Measurements from ENCODE around the gene MYBPC3.
"Not testable (repeated sequence)": the region's sequence is repeated elsewhere in the genome, so short reads cannot be mapped to it uniquely, and the experiment has no call there.

The MYBPC3 gene

DNA sequence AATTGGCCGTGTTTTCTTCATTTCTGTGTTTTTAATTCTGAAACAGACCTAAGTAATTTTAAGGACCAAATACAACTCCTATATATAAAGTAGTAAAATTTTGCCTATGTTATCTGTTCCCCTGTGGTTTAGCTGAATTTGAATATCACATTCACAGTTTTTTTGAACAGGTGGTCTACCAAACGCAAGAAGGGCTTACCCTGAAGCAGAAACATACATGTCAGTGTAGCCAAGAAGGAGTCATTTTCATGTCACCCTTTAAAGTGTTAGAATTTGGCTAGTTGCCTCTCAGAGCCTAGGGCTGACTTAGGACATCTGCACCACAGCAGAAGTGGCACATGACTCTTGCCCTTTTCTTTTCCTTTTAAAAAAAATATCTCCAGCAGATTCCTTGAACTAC is 34.3 kb downstream of the MYBPC3 start:
- DNase-seq (ENCODE audit: low read depth): no peak

DNA sequence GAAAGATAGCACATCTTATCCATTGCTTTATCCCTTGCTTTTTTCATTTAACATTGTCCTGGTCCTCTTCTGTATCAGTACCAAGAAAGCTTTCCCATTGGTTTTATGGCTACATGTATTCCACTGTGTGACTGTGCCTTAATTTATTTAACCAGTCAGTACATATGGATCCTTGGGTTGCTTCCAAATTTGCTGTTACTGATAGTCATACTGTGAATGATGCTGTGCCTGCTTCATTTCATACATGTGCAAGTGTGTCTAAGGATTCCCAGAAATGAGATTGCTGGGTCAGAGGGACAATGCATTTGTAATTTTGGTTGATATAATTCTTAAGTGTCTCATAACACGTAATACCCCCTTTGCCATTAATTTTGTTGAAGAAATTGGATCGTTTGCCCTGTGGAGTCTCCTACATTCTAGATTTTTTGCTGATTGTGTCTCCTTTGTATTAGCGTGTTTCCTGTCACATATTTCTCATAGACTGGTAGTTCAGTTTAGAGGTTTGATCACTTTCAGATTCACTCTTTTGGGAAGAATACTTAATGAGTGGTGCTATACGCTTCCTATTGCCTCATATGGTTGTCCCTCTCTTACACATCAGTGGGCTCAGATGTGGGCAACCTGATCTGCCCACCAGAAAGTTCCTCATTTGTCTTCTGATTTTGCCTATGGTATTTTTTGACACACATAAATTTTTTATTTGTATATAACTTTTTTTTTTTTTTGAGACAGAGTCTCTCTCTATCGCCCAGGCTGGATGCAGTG is 35.3 kb downstream of the MYBPC3 start:
- no peak for DNase-seq (ENCODE audit: low read depth)

DNA sequence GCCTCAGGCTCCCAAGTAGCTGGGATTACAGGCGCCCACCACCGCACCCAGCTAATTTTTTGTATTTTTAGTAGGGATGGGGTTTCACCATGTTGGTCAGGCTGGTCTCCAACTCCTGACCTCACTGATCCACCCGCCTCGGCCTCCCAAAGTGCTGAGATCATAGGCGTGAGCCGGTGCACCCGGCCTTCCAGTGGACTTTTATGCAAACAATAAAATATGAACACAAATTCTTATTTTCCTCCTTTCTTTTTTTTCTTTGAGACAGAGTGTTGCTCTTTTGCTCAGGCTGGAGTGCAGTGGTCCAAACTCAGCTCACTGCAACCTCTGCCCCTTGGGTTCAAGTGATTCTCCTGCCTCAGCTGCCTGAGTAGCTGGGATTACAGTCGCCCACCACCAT is 36.0 kb downstream of the MYBPC3 start:
- not testable (repeated sequence) for DNase-seq (ENCODE audit: low read depth)

DNA sequence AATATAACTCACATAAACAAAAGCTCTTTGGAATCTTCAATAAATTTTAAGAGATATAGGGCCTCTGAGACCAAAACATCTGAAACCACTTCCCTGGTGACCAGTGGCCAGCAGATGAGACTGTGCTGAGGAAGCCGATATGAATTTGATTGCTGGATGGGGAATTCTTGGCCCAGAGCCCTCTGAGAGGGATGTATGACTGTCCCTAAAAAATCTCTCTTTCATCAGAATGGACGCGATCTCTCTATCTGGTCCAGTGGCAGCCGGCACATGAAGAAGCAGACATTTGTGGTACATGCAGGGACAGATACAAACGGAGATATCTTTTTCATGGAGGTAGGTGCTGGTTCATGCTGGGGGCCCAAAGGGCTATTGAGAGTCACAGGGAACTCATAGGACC is 37.5 kb downstream of the MYBPC3 start:
- no peak for DNase-seq (ENCODE audit: low read depth)

DNA sequence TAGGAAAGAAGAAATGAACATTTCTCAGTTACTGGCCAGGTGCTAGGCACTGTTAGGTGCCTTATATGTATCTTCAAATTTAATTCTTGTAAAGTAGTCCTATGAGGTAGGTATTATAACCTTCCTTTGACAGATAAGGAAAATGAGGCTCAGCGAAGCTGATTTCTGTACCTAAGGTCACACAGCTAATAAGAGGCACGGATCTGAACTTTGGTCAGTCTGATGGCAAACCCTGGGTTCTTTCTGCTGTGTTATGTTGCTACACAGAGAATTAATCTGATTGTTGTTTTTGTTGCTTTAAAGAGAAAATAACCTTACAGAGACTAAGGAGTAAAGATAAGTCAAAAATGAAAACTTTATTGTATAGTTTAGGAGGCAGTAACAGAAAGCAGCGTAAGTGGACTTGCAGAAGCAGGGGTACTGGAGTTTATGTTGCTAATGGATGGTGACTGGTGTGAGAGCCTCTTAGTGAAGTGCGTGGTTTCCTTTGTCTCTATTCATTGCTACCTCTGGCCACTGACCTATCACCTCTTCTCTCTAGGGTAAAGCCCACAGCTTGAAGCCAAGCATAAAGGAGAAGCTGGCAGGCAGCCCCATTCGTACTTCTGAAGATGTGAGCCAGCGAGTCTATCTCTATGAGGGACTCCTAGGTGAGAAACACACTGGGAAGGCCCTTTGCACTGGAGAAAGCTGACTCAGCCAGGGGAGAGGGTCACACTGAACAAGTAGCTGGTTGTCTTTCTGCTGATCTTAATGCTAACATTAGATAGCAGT is 44.3 kb downstream of the MYBPC3 start:
- DNase-seq (ENCODE audit: low read depth): no peak

DNA sequence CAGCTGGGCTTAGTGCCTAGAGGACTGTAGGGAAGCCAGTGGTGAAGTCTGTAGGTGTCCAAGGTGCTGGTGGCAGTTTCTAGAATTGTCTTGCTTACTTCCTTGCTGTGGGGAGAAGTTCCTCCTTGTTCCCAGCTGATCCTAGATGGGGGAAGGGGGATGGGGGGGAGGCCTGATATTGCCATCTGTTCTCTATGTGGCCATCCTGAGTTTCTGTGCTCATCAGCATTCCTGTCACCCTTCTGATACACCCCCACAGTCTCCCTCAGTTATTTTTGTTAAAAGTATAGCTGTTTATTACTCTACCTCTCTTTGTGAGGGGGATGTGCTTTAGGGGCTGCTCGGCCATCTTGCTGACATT is 46.0 kb downstream of the MYBPC3 start:
- no peak for DNase-seq (ENCODE audit: low read depth)

DNA sequence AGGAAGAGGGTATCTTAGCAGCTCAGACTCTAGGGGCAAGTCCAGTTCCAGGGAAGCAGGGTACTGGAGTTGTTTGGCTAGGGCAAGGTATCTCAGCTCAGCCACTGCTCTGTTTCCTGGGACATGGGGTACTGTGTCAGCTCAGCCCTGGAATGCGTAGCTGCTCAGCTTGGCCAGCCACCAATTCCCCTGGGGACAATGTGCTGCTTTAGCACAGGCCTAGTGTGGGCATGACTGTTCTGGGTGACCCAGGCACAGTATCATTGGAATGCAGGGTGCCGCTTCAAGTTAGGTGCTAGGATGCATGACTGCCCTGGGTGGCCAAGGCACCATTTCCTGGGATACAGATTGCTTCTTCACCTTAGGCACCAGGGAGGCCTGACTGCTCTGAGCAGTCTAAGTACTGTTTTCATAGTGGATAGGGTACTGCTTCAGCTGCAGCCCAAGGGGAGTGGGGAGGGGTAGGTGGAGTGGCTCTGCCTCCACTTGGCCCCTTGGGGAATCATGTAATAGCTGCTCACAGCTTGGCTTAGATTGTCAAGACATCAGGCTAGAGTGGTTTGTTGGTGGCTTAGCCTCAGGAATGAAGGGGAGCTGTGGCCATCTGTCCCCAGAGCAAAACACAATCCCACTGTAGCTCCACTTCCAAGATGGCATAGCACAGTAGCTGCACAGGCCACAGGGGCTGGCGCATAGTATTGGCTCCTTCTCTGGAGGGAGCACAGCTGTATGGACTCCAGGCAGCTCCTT is 46.6 kb downstream of the MYBPC3 start:
- no peak for DNase-seq (ENCODE audit: low read depth)

DNA sequence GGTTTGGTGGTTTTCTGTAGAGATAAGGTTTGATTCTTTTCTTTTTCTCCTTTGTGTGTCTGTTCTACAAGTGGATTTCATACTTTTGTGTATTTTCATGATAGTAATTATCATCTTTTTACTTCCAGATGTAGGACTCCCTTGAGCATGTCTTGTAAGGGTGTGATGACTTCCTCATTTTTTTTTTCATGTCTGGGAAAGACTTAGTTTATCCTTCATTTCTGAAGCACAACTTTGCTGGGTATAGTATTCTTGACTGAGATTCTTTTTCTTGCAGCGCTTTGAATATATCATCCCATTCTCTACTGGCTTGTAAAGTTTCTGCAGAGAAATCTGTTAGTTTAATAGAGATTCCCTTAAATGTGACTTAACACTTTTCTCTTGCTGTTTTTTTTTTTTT is 49.6 kb downstream of the MYBPC3 start:
- no peak for DNase-seq (ENCODE audit: low read depth)

DNA sequence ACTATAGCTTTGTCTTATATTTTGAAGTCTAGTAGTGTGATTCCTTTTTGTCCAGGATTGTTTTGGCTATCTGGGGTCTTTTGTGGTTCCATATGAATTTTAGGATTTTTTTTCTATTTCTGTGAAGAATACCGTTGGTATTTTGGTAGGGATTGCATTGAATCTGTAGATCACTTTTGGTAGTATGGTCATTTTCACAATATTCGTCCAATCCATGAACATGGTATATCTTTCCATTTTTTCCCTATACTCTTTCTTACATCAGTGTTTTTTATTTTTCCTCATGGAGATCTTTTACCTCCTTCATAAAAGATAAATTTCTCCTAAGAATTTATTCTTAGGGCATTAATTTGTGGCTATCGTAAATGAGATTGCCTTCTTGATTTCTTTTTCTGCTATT is 53.4 kb downstream of the MYBPC3 start:
- no peak for DNase-seq (ENCODE audit: low read depth)

DNA sequence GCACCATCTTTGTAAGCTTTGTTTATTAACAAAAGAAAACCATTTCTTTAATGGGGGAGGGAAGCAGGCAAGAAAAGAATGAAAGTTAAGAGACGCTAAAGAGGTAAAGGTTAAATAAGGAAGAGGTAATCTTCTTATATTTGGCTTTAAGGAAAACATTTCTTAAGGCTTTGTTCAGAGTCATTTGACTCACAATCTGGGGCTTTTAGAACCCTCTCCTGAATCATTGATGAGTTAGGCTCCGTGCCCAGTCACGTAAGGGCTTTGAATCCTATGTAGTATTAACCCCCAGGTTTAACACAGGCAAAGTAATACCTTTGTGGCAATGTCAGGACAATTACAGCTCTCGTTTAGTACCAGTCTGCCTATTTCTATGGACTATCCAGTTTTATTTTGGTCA is 56.5 kb downstream of the MYBPC3 start:
- no peak for DNase-seq (ENCODE audit: low read depth)

DNA sequence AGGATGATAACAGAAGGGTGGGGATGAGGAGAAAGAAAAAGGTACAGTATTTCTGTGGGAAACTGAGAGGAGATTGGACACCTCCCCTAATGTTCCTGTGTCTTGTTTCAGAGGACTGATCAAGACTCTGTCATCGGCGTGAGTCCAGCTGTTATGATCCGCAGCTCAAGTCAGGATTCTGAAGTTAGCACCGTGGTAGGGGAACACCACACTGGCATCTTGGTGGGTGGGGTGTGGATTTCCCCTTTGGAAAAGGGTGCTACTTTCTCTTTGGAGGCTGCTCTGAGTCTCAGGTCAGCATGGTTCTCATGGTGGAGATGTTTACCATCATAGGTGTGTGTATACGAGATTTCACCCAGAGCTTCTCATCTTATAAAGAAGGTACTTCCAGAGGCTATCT is 57.1 kb downstream of the MYBPC3 start:
- no peak for DNase-seq (ENCODE audit: low read depth)

DNA sequence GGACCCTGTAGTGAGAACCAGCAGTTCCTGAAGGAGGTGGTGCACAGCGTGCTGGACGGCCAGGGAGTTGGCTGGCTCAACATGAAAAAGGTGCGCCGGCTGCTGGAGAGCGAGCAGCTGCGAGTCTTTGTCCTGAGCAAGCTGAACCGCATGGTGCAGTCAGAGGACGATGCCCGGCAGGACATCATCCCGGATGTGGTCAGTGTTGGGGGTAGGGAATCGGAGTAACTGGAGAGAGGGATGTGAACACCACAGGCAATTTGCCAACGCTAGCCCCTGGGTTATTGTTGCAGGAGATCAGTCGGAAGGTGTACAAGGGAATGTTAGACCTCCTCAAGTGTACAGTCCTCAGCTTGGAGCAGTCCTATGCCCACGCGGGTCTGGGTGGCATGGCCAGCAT is 62.6 kb downstream of the MYBPC3 start:
- DNase-seq (ENCODE audit: low read depth): no peak

DNA sequence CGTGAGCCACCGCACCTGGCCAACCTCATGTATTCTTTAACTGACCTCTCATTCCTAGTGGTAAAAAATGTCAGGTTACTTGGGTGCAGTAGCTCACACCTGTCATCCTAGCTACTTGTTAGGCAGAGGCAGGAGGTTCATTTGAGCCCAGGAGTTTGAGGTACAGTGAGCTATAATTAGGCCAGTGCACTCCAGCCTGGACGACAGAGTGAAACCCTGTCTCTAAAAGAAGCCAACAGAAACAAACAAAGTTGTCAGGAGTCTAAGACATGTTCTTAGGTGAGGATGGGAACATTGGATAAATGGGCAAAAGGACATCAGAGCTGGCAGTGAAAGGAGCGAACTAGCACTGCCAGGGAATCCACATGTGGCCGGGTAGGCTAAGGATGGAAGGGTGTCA is 64.4 kb downstream of the MYBPC3 start:
- DNase-seq (ENCODE audit: low read depth): no peak

DNA sequence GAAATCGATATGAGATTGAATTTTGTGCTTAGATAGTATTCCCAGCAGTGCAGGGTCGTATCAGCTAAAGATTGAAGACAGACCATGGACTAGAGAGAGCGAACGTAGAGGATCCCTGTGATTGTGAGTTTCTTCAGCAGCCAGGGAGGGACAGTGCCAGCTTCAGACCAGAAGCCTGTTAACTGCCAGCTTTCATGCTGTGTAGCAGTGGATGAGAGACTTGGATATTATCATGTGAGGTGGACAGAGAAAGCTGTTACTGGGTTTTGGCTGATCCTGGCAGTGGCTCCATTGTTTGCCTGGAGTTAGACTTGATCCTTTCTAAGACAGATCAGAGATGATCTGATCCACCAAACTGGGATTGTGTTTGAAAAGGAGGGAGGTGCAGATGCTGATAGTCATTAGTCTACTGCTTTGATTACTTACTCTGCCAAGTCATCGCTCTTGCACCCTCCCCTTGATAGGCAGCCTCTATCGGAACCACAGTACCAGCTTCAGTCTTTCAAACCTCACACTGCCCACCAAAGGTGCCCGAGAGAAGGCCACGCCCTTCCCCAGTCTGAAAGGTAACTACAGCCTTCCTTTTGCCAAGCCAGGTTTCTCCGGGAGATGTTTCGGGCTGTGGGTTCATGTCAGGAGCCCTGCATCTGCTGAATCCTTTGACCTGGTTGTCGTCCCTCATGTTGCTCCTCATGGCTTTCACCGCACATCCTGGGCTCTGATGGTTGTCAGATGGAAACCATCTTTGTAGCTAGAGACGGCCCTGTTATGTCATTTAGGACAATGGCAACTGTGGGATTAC is 66.3 kb downstream of the MYBPC3 start:
- no peak for DNase-seq (ENCODE audit: low read depth)

DNA sequence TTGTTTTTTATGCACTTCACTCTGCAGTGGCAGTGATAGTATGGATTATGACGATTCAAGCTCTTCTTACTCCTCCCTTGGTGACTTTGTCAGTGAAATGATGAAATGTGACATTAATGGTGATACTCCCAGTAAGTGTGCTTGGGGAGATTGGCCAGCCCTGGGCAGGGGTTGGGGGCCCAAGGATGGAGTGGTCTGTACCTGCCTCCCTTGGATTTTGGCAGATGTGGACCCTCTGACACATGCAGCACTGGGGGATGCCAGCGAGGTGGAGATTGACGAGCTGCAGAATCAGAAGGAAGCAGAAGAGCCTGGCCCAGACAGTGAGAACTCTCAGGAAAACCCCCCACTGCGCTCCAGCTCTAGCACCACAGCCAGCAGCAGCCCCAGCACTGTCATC is 68.4 kb downstream of the MYBPC3 start:
- DNase-seq (ENCODE audit: low read depth): no peak

DNA sequence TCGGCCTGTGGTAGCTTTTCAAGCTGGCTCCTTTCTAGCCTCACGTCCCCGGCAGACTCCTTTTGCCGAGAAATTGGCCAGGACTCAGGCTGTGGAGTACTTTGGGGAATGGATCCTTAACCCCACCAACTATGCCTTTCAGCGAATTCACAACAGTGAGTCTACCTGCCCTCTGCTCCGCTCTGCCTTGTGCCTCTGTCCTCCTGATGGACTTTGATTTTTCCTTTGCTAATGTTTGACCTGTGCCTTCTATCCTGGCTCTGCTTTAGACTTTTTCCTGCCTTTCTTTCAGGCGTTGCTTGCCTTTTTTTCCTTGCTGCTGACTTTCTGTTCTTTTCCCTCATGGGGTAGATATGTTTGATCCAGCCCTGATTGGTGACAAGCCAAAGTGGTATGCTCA is 70.0 kb downstream of the MYBPC3 start:
- no peak for DNase-seq (ENCODE audit: low read depth)
